BE2C (cell line): ENCODE results near the gene CRHR2.
A peak's percentile ranks its signal among the peaks of the same experiment; 100 is the strongest.

Experiments used
- DNase-seq: peaks from one replicate; pipeline ENCODE4 v3.0.0-alpha.2; 2020
- H3K27me3 ChIP-seq: fragments of 250-450 bp; sonication (Bioruptor Pico); 2 replicates; pipeline ENCODE4 v1.5.1; 2020; ENCODE audit warnings: mild to moderate bottlenecking
- H3K36me3 ChIP-seq: fragments of 250-450 bp; sonication (Bioruptor Pico); 2 replicates; pipeline ENCODE4 v1.5.1; 2020; ENCODE audit warnings: mild to moderate bottlenecking
- H3K4me1 ChIP-seq: fragments of 250-450 bp; sonication (Bioruptor Pico); 2 replicates; pipeline ENCODE4 v1.5.1; 2020
- H3K4me3 ChIP-seq: 2 replicates; pipeline ENCODE4 v1.5.1; 2011; ENCODE audit warnings: low read depth, low read length
- H3K9me3 ChIP-seq: fragments of 250-450 bp; sonication (Bioruptor Pico); 2 replicates; pipeline ENCODE4 v1.5.1; 2020
- TF ChIP-seq, protein P1 (sequence below): IDR thresholded peaks from 2 replicates; pipeline ENCODE4 v1.5.1; 2012; ENCODE audit warnings: mild to moderate bottlenecking, low read depth, low read length

The CRHR2 gene

GRCh38 chr7:30717181-30717580 is 34.9 kb upstream of the CRHR2 start:
- TF ChIP-seq, protein P1, sequence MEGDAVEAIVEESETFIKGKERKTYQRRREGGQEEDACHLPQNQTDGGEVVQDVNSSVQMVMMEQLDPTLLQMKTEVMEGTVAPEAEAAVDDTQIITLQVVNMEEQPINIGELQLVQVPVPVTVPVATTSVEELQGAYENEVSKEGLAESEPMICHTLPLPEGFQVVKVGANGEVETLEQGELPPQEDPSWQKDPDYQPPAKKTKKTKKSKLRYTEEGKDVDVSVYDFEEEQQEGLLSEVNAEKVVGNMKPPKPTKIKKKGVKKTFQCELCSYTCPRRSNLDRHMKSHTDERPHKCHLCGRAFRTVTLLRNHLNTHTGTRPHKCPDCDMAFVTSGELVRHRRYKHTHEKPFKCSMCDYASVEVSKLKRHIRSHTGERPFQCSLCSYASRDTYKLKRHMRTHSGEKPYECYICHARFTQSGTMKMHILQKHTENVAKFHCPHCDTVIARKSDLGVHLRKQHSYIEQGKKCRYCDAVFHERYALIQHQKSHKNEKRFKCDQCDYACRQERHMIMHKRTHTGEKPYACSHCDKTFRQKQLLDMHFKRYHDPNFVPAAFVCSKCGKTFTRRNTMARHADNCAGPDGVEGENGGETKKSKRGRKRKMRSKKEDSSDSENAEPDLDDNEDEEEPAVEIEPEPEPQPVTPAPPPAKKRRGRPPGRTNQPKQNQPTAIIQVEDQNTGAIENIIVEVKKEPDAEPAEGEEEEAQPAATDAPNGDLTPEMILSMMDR: peak; percentile 32
- peak; percentile 23 for DNase-seq
- H3K4me1 ChIP-seq: no peaks in the 10 kb centered on the region

DNA sequence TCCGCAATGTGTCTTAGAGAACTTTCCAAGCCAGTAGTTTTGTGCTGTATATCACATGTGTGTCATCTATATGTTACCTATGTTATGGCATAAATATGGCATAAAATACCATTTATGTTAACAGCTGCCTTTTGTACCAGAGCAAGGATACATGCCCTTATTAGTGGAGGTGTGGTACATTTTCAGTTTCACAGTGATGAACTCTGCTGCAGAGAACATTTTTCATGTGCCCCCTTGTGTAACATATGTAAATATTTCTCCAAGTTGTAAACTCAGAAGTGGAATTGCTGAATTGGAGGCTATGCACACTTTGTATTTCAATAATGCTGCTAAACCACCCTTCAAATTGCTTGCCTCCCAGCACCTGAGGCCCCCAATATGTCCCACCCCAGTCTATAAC is 31.9 kb upstream of the CRHR2 start:
- Histone ChIP-seq H3K9me3 (no peaks in the 10 kb centered on the region), H3K27me3 (no peaks in the 10 kb centered on the region), H3K4me1 (no peaks in the 10 kb centered on the region), H3K4me3 (no peak overlapping the region), H3K36me3 (no peaks in the 10 kb centered on the region)
- no peak for DNase-seq
- TF ChIP-seq, protein P1: no peak

More at GRCh38 chr7:30717181-30717580, 34.9 kb upstream of the CRHR2 start:
- Histone ChIP-seq H3K36me3 (no peaks in the 10 kb centered on the region), H3K4me3 (no peak overlapping the region), H3K9me3 (no peaks in the 10 kb centered on the region; the same call in 1 of the 2 replicates), H3K27me3 (no peaks in the 10 kb centered on the region)

DNA sequence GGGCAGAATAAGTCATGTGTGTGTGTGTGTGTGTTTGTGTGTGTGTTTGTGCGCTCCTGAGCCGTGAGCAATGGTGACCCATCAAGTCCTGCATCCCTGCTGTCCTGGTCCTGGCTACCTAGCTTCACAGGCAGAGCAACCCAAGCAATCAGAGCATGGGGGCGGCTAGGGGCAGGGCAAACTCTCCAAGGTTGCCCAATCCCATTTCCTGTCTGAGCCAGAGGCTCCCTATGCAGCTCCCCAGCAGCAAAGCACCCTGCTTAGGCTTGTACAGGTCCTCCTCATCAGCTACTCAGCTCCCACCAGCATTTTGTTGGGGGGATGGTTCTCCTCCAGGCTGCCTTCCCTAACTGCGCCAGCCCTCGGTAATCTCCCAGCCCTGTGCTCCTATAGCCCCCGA is 31.1 kb upstream of the CRHR2 start:
- Histone ChIP-seq H3K4me1 (no peaks in the 10 kb centered on the region), H3K9me3 (no peaks in the 10 kb centered on the region), H3K36me3 (no peaks in the 10 kb centered on the region), H3K27me3 (no peaks in the 10 kb centered on the region), H3K4me3 (no peak overlapping the region)
- DNase-seq: no peak
- TF ChIP-seq, protein P1: no peak

DNA sequence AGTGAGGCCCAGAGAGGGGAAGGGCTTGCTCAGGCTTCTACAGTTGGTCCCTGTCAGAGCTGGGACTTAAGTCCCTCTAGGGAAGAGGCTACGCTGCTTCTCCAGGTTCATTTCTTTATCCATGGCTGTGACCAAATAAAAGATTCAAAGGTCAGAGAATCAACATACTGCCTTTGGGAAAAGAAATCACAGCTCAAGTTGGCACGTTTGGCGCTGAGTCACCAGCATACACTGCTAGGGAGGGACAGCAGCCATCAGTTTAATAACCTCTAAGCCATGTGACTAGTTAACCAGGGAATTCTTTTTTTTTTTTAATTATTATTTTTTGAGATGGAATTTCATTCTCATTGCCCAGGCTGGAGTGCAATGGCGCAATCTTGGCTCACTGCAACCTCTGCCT is 28.4 kb upstream of the CRHR2 start:
- H3K27me3 ChIP-seq: no peaks in the 10 kb centered on the region
- DNase-seq: no peak

GRCh38 chr7:30709549-30709948 is 27.3 kb upstream of the CRHR2 start:
- DNase-seq: no peak

More for the DNA sequence above, 28.4 kb upstream of the CRHR2 start:
- no peak overlapping the region for H3K4me3 ChIP-seq
- H3K36me3 ChIP-seq: no peaks in the 10 kb centered on the region
- no peaks in the 10 kb centered on the region for H3K9me3 ChIP-seq
- TF ChIP-seq, protein P1: no peak
- H3K4me1 ChIP-seq: no peaks in the 10 kb centered on the region

DNA sequence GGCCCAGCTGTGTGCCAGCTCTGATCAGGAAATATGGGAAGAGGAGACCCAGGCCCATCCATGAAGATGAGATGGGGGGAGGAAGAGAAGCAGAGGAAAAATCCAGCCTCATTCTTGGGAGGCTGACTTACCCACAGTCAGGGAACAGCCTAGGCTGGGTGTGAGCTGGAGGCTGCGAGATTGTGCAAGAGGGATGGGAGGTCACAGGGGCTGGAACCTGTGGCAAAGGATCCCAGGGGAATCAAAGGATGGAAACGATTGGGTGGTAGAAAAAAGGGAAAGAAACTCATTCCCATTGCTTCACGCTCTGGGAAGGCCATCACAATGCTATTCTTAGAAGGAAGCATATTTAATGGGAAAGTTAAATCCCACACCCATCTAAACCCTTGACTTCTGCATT is 26.7 kb upstream of the CRHR2 start:
- no peak overlapping the region for H3K4me3 ChIP-seq
- no peaks in the 10 kb centered on the region for H3K36me3 ChIP-seq
- TF ChIP-seq, protein P1: no peak
- DNase-seq: no peak
- no peaks in the 10 kb centered on the region for H3K9me3 ChIP-seq
- H3K27me3 ChIP-seq: no peaks in the 10 kb centered on the region
- no peaks in the 10 kb centered on the region for H3K4me1 ChIP-seq

More at GRCh38 chr7:30709549-30709948, 27.3 kb upstream of the CRHR2 start:
- no peaks in the 10 kb centered on the region for H3K27me3 ChIP-seq
- H3K36me3 ChIP-seq: no peaks in the 10 kb centered on the region
- no peaks in the 10 kb centered on the region for H3K4me1 ChIP-seq
- H3K9me3 ChIP-seq: no peaks in the 10 kb centered on the region
- no peak overlapping the region for H3K4me3 ChIP-seq
- TF ChIP-seq, protein P1: no peak
